ENCODE data around the gene CLDN22.

CLDN22 gene

GRCh38 chr4:183323295-183323694, 3.2 kb upstream of the CLDN22 start:
- no peak overlapping the region for H3K4me3 ChIP-seq (ENCODE audit: low read depth, low read length)
- TF ChIP-seq CTCF (IDR thresholded peaks at IDR 0.05; ENCODE audit: borderline replicate concordance, insufficient read depth, low read depth, low read length), result no peak

DNA sequence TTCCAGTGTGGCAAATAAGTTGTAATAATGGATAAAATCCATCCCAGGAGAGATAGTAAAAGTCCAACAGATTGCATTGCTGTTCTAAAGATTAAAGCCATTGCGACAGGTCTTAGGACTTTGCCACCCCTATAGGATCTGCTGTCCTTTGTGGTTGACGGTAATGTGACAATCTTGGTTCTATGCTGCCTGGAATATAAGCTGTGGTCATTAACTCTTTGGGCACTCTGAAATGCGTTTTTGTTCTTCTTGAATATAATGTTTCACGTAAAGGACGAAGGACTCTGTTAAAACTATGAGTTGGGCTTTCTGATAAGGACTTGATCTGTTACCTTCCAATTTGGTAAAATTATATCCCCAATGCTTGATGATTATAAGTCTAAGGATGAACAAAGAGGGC, 2.2 kb upstream of the CLDN22 start, which contains the start of gene CLDN24:
Gene CLDN24, minus strand, starts transcription at position 101 of the 400 bp plus-strand sequence. Its CDS starts 0 bp downstream, at position 101.
- H3K4me3 ChIP-seq (ENCODE audit: low read depth, low read length), result no peak within 1 kb of the TSS
- no peak for TF ChIP-seq CTCF (IDR thresholded peaks at IDR 0.05; ENCODE audit: borderline replicate concordance, insufficient read depth, low read depth, low read length)

- no peak overlapping the region for H3K4me3 ChIP-seq (ENCODE audit: low read depth, low read length)
- no peak for TF ChIP-seq CTCF (IDR thresholded peaks at IDR 0.05; ENCODE audit: borderline replicate concordance, insufficient read depth, low read depth, low read length)
Measured at GRCh38 chr4:183321516-183321915, 1.4 kb upstream of the CLDN22 start.

DNA sequence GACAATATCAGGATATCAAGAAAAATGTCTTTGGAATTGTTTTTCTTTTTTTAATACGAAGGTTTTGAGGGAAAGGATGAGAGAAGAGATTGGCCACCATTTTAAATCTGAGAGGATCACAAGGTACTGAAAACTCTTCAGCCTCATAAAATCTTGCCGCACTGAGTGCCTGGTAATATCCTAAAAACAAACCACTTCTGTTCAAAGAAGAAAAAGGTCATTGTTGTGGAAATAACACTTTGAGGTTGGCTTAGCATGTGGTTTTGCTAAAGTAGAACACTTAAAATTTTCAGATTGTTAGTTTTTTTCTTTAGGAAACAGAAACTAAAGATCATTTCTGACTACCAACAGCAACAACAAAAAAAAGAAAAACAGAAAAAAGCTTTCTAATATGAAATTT, 1.0 kb upstream of the CLDN22 start:
- no peak overlapping the region for H3K4me3 ChIP-seq (ENCODE audit: low read depth, low read length)
- no peak for TF ChIP-seq CTCF (IDR thresholded peaks at IDR 0.05; ENCODE audit: borderline replicate concordance, insufficient read depth, low read depth, low read length)

DNA sequence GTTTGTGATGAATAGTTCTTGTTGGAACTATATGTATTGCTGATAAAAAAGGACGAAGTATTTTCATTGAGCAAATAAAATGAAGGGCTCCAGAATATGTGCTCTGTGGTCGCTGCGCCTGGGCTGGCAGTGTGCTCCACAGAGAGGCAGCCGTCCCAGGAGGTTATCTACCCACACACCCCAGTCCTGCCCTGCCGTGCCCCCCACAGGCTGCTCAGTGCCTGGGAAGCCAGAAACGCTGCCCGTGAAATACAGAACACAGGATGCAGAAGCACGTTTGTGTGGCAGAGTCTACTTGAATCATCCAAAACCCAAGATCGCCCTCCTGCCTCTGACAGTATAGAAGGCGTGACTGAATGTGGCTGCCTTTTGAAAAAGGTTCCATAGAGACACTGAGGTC, 1.4 kb downstream of the CLDN22 start:
- no peak for TF ChIP-seq CTCF (IDR thresholded peaks at IDR 0.05; ENCODE audit: borderline replicate concordance, insufficient read depth, low read depth, low read length)
- H3K4me3 ChIP-seq (ENCODE audit: low read depth, low read length), result no peak overlapping the region

- no peak for TF ChIP-seq CTCF (IDR thresholded peaks at IDR 0.05; ENCODE audit: borderline replicate concordance, insufficient read depth, low read depth, low read length)
- no peak overlapping the region for H3K4me3 ChIP-seq (ENCODE audit: low read depth, low read length)
Measured at GRCh38 chr4:183314806-183315205, 5.3 kb downstream of the CLDN22 start.

GRCh38 chr4:183314336-183314735, 5.7 kb downstream of the CLDN22 start:
- no peak for TF ChIP-seq CTCF (IDR thresholded peaks at IDR 0.05; ENCODE audit: borderline replicate concordance, insufficient read depth, low read depth, low read length)
- no peak overlapping the region for H3K4me3 ChIP-seq (ENCODE audit: low read depth, low read length)

All from GM12875 (cell line).